ENCODE data around the gene EID3. TPM values are rescaled to one million over a fixed set of nuclear protein-coding genes. Genes with fewer than 3 reads are reported as not detected.
A peak's percentile ranks its signal among the peaks of the same experiment; 100 is the strongest.
"Not testable (repeated sequence)": the region's sequence is repeated elsewhere in the genome, so short reads cannot be mapped to it uniquely, and the experiment has no call there.

Gene EID3
- polyA plus RNA-seq, 10 donors, result 2.0 to 4.3 (median 2.4) TPM

GRCh38 chr12:104309446-104309993 is 6.0 kb downstream of the EID3 start:
- no peak for DNase-seq

- no peak for DNase-seq
Observed at GRCh38 chr12:104310751-104311633, 7.5 kb downstream of the EID3 start.

- no peak for DNase-seq
Observed at GRCh38 chr12:104312202-104312601, 8.7 kb downstream of the EID3 start.

GRCh38 chr12:104312654-104313053 is 9.1 kb downstream of the EID3 start:
- no peak for DNase-seq

- DNase-seq, result no peak
Observed at GRCh38 chr12:104313568-104314241, 10.2 kb downstream of the EID3 start.

- no peak for DNase-seq
Observed at GRCh38 chr12:104314242-104314614, 10.7 kb downstream of the EID3 start.

GRCh38 chr12:104315326-104316224 is 12.0 kb downstream of the EID3 start:
- no peak for DNase-seq

GRCh38 chr12:104316936-104317335 is 13.4 kb downstream of the EID3 start:
- DNase-seq, result no peak

- DNase-seq, result no peak
Observed at GRCh38 chr12:104317538-104318210, 14.1 kb downstream of the EID3 start.

- DNase-seq, result no peak
Observed at GRCh38 chr12:104319028-104319427, 15.5 kb downstream of the EID3 start.

GRCh38 chr12:104319918-104320626 is 16.5 kb downstream of the EID3 start:
- DNase-seq, result no peak

GRCh38 chr12:104320627-104321024 is 17.1 kb downstream of the EID3 start:
- DNase-seq, result no peak

- no peak for DNase-seq
Observed at GRCh38 chr12:104321949-104322348, 18.4 kb downstream of the EID3 start.

- DNase-seq, result not testable (repeated sequence)
Observed at GRCh38 chr12:104322533-104322932, 19.0 kb downstream of the EID3 start.

GRCh38 chr12:104323899-104324298 is 20.4 kb downstream of the EID3 start:
- no peak for DNase-seq

GRCh38 chr12:104328278-104328677 is 24.7 kb downstream of the EID3 start:
- not testable (repeated sequence) for DNase-seq

- DNase-seq, result no peak
Observed at GRCh38 chr12:104328790-104329189, 25.3 kb downstream of the EID3 start.

- DNase-seq, result peak in 1 of 3 donors; percentile 11
Observed at GRCh38 chr12:104329707-104330532, 26.4 kb downstream of the EID3 start.

GRCh38 chr12:104331376-104331775 is 27.8 kb downstream of the EID3 start:
- no peak for DNase-seq

GRCh38 chr12:104332273-104332672 is 28.7 kb downstream of the EID3 start:
- DNase-seq, result not testable (repeated sequence)

Measured in muscle of back (tissue), 11 donors.